ENCODE results near the gene ARHGAP4. TPM values are rescaled to one million over a fixed set of nuclear protein-coding genes. Genes with fewer than 3 reads are reported as not detected.

Gene ARHGAP4
- total and polyA plus RNA-seq, 2 donors (not counting 3 experiments of a cell fraction or from before 2014, with no cell fraction given): 20.9 to 33.3 TPM

DNA sequence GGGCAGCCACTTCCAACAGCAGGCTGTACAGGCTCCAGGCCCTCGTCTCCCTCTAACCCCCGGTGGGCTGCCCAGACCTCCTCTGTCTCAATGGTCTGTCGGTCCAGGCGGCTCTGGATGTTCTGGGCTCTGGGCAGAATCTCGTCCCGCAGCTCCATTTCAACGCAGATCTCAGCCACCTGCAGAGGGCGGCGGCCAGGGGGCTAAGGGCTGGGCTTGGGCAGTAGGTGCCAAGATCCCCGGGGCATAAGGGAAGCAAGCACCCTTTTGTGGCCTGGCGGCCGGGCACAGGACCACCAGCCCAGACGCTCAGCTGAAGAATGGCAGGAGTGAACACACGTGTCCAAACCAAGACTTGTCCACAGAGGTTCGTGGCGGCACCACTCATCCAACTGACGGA lies 12.4 kb downstream of the ARHGAP4 start:
- no peak overlapping the region for H3K4me3 ChIP-seq (replicated peaks in 1 of 3; ENCODE audit: insufficient read depth in 1 of 3, low read depth in 1 of 3, low read length in 3 of 3)
- no peak overlapping the region for H2AFZ ChIP-seq (ENCODE audit: low read depth, low read length)
- H3K9me3 ChIP-seq (replicated peaks; ENCODE audit: control insufficient read depth, insufficient read depth, low read length): no peaks in the 10 kb centered on the region
- no peaks in the 10 kb centered on the region for H3K79me2 ChIP-seq (ENCODE audit: control insufficient read depth, insufficient read depth, low read length)
- TF ChIP-seq FOS (IDR thresholded peaks at IDR 0.05; ENCODE audit: borderline replicate concordance, insufficient read depth, low read length) (no peak), POLR2AphosphoS5 (IDR thresholded peaks at IDR 0.05; ENCODE audit: insufficient read depth, low read depth, low read length) (no peak), EZH2 (IDR thresholded peaks at IDR 0.05; ENCODE audit: borderline replicate concordance, low read depth, low read length, severe bottlenecking) (no peak)
- TF ChIP-seq, protein P1, sequence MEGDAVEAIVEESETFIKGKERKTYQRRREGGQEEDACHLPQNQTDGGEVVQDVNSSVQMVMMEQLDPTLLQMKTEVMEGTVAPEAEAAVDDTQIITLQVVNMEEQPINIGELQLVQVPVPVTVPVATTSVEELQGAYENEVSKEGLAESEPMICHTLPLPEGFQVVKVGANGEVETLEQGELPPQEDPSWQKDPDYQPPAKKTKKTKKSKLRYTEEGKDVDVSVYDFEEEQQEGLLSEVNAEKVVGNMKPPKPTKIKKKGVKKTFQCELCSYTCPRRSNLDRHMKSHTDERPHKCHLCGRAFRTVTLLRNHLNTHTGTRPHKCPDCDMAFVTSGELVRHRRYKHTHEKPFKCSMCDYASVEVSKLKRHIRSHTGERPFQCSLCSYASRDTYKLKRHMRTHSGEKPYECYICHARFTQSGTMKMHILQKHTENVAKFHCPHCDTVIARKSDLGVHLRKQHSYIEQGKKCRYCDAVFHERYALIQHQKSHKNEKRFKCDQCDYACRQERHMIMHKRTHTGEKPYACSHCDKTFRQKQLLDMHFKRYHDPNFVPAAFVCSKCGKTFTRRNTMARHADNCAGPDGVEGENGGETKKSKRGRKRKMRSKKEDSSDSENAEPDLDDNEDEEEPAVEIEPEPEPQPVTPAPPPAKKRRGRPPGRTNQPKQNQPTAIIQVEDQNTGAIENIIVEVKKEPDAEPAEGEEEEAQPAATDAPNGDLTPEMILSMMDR (IDR thresholded peaks at IDR 0.05; ENCODE audit: extremely low read depth in 1 of 2, insufficient read depth in 1 of 2, low read depth in 1 of 2, low read length in 2 of 2): no peak
- ChIA-PET CTCF (no interaction called here), POLR2A (no interaction called here)
- no TSS peak for BruUV-seq (replicated peaks)
- no peaks in the 10 kb centered on the region for H3K36me3 ChIP-seq (ENCODE audit: control insufficient read depth in 2 of 2, extremely low read depth in 1 of 2, insufficient read depth in 2 of 2, low read length in 2 of 2)
- H3K9me1 ChIP-seq (replicated peaks; ENCODE audit: control insufficient read depth, extremely low read depth, insufficient read depth, low read length): no peaks in the 10 kb centered on the region
- no peak for DNase-seq (ENCODE audit: low read depth, low spot score)
- dilution Hi-C loops (cut with MboI; ENCODE audit: extremely low pct_ligation_motif_present, low sequenced_read_pairs) (no loop called here), intact Hi-C loops (cut with micrococcal nuclease) (no loop called here)
- no peak overlapping the region for H3K9ac ChIP-seq (replicated peaks; ENCODE audit: extremely low read depth, insufficient read depth, low read length)
- no peaks in the 10 kb centered on the region for H3K4me1 ChIP-seq (ENCODE audit: control insufficient read depth, extremely low read depth, insufficient read depth, low read length)
- no peak for FAIRE-seq
- no peak overlapping the region for H3K4me2 ChIP-seq (ENCODE audit: insufficient read depth, low read length)
- H4K20me1 ChIP-seq (replicated peaks; ENCODE audit: control insufficient read depth, extremely low read depth, insufficient read depth, low read length): no peaks in the 10 kb centered on the region
- H3K27me3 ChIP-seq (ENCODE audit: control insufficient read depth in 2 of 2, insufficient read depth in 2 of 2, low read length in 2 of 2): no peaks in the 10 kb centered on the region
- H3K27ac ChIP-seq (ENCODE audit: insufficient read depth, low read depth, low read length): no peak overlapping the region

DNA sequence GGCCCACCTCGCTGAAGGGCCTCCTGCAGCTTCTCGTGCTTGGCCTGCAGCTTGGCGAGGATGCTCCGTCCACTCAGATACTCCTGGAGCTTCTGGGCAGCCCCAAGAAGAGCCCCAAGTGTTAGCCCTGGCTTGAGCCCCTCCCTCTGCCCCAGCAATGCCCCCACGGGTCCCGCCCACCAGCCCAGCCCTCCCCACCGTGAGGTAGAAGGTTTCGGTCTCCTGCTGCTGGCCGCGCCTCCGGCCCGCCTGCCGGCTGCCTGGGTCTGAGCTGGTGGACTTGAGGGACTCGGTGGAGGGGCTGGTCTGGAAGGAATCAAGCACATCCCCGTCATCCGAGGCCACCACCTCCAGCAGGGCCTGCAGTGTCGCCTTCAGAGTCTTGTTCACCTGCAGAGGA lies 12.9 kb downstream of the ARHGAP4 start:
- no peak overlapping the region for H3K27ac ChIP-seq (ENCODE audit: insufficient read depth, low read depth, low read length)
- TF ChIP-seq GATA2 (IDR thresholded peaks at IDR 0.05; ENCODE audit: insufficient read depth, insufficient read length, low read depth, low read length) (no peak), JUN (IDR thresholded peaks at IDR 0.05; ENCODE audit: borderline replicate concordance, insufficient read depth, insufficient read length, low read depth) (no peak), POLR2A (IDR thresholded peaks at IDR 0.05; ENCODE audit: low read depth, low read length) (no peak), POLR2AphosphoS5 (IDR thresholded peaks at IDR 0.05; ENCODE audit: insufficient read depth, low read depth, low read length) (no peak), MYC (IDR thresholded peaks at IDR 0.05; ENCODE audit: low read depth, low read length) (no peak), FOS (IDR thresholded peaks at IDR 0.05; ENCODE audit: borderline replicate concordance, insufficient read depth, low read length) (no peak), EZH2 (IDR thresholded peaks at IDR 0.05; ENCODE audit: borderline replicate concordance, low read depth, low read length, severe bottlenecking) (no peak)
- TF ChIP-seq, protein P2, sequence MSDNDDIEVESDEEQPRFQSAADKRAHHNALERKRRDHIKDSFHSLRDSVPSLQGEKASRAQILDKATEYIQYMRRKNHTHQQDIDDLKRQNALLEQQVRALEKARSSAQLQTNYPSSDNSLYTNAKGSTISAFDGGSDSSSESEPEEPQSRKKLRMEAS (IDR thresholded peaks at IDR 0.05; ENCODE audit: insufficient read depth, insufficient read length): no peak
- TF ChIP-seq, protein P1 (IDR thresholded peaks at IDR 0.05; ENCODE audit: extremely low read depth in 1 of 2, insufficient read depth in 1 of 2, low read depth in 1 of 2, low read length in 2 of 2): no peak
- H3K9ac ChIP-seq (replicated peaks; ENCODE audit: extremely low read depth, insufficient read depth, low read length): no peak overlapping the region
- intact Hi-C loops (cut with micrococcal nuclease): no loop called here
- dilution Hi-C loops (cut with MboI; ENCODE audit: extremely low pct_ligation_motif_present, low sequenced_read_pairs): no loop called here
- H3K4me1 ChIP-seq (ENCODE audit: control insufficient read depth, extremely low read depth, insufficient read depth, low read length): no peaks in the 10 kb centered on the region
- no peaks in the 10 kb centered on the region for H3K27me3 ChIP-seq (ENCODE audit: control insufficient read depth in 2 of 2, insufficient read depth in 2 of 2, low read length in 2 of 2)
- no peak overlapping the region for H3K4me3 ChIP-seq (replicated peaks in 1 of 3; ENCODE audit: insufficient read depth in 1 of 3, low read depth in 1 of 3, low read length in 3 of 3)
- DNase-seq (ENCODE audit: low read depth, low spot score) (no peak), FAIRE-seq (no peak)
- H4K20me1 ChIP-seq (replicated peaks; ENCODE audit: control insufficient read depth, extremely low read depth, insufficient read depth, low read length): no peaks in the 10 kb centered on the region
- ChIA-PET POLR2A (no interaction called here), CTCF (no interaction called here)
- no TSS peak for BruUV-seq (replicated peaks)
- no peaks in the 10 kb centered on the region for H3K36me3 ChIP-seq (ENCODE audit: control insufficient read depth in 2 of 2, extremely low read depth in 1 of 2, insufficient read depth in 2 of 2, low read length in 2 of 2)
- no peak overlapping the region for H2AFZ ChIP-seq (ENCODE audit: low read depth, low read length)
- no peaks in the 10 kb centered on the region for H3K9me1 ChIP-seq (replicated peaks; ENCODE audit: control insufficient read depth, extremely low read depth, insufficient read depth, low read length)
- H3K4me2 ChIP-seq (ENCODE audit: insufficient read depth, low read length): no peak overlapping the region
- no peaks in the 10 kb centered on the region for H3K9me3 ChIP-seq (replicated peaks; ENCODE audit: control insufficient read depth, insufficient read depth, low read length)
- H3K79me2 ChIP-seq (ENCODE audit: control insufficient read depth, insufficient read depth, low read length): no peaks in the 10 kb centered on the region

Data from endothelial cell of umbilical vein (primary cell).